GM19455 (cell line): ENCODE results near the gene CPXCR1.
"Not testable (repeated sequence)": the region's sequence is repeated elsewhere in the genome, so short reads cannot be mapped to it uniquely, and the experiment has no call there.

Source experiments
- ATAC-seq: cut with Tn5 transposase; IDR thresholded peaks from one replicate; pipeline ENCODE4 v1.9.1; 2021; ENCODE audit not compliant: unreplicated experiment

CPXCR1 gene

DNA sequence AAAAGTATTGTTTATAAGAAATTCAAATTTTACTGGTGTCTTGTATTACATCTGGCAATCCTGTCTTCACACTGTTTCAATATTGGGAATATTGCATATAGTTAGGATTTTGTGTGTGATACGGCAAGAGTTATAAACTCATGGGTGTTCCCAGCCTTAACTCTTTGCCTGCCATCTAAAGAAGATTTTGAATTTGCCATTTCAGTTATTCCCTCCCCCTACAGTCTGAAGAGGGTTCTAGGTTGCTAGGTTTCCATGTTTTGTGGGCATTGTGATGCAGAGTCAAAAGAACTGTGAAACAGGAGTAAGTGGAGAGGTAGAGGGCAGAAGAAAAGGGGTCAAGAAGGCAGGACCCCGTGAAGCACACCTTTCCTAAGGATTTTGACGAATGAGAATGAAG, at the start of gene CPXCR1:
CPXCR1 (plus strand) TSS at position 301 of the 400 bp plus-strand sequence. CDS start 6,190 bp downstream, outside the sequence.
- ATAC-seq, result no peak

DNA sequence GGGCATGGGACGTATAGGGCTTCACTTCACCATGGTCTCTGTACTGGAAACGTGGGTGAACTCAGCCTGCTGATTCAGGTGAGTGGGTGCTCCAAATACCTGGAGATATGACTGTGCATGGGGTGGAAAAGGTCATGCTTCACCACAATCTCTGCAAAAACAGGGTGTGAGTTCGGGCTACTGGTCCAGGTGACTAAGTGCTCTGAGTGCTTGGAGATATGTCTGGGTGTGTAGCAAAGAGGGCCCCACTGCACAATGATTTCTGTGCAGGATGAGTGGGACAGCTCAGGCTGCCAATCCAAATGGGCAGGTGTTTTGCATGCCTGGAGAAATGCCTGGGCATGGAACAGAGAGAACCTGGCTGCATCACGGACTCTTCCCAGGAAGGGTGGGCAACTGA, 11.2 kb upstream of the CPXCR1 start:
- ATAC-seq, result no peak

DNA sequence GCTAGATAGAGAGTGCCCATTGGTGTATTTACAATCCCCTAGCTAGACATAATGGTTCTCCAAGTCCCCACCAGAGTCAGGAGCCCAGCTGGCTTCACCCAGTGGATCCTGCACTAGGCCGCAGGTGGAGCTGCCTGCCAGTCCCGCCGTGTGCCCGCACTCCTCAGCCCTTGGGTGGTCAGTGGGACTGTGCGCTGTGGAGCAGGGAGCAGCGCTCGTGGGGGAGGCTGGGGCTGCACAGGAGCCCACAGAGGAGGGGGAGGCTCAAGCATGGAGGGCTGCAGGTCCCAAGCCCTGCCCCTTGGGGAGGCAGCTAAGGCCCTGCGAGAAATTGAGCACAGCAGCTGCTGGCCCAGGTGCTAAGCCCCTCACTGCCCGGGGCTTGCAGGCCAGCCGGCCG, 810 bp upstream of the CPXCR1 start:
- not testable (repeated sequence) for ATAC-seq

DNA sequence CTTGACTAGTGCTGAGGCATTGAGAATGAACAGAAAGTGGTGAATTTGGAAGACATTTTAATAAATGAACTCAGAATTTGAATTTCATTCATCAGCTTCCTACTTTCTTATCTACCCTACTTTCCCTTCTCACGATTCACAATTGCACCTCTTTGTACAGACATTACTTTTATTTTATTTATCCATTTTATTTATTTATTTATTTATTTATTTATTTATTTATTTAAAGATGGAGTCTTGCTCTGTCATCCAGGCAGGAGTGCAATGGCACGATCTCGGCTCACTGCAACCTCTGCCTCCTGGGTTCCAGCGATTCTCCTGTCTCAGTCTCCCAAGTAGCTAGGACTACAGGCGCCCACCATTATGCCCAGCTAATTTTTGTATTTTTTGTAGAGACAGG, 5.3 kb downstream of the CPXCR1 start:
- ATAC-seq, result not testable (repeated sequence)

DNA sequence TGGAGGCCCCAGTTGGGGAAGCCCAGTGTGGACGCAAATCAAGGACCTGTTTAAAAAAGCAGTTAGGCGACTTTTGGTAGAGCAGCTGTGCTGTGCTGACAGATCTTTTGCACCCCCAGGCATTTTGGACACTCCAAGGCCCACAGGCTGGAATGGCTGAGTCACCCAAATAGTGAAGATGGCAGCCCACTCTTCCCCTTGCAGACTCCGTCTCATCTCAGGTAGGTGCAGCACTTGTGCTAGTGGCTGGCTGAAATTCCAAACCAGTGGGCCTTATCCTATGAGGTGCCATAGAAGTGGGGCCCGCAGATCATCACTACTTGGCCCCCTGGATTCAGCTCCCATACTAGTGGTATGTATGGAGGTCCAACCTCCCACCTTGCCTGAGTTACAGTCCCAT, 42.8 kb downstream of the CPXCR1 start:
- ATAC-seq, result no peak
